Brain microvascular endothelial cell (primary cell): ENCODE data around the gene COG8.

Experiments used
- DNase-seq: peaks from one replicate; pipeline ENCODE4 v3.0.0-alpha.2; 2020
- H3K27ac ChIP-seq: fragments of 250-450 bp; sonication (Bioruptor Pico); 2 replicates; pipeline ENCODE4 v1.5.1; 2020; ENCODE audit warnings: mild to moderate bottlenecking, moderate library complexity
- H3K27me3 ChIP-seq: fragments of 250-450 bp; sonication (Bioruptor Pico); replicated peaks from 2 replicates; pipeline ENCODE4 v1.5.1; 2020; ENCODE audit warnings: mild to moderate bottlenecking
- H3K36me3 ChIP-seq: fragments of 250-450 bp; sonication (Bioruptor Pico); replicated peaks from 2 replicates; pipeline ENCODE4 v1.5.1; 2020; ENCODE audit warnings: mild to moderate bottlenecking
- H3K4me3 ChIP-seq: 2 replicates; pipeline ENCODE4 v1.5.1; 2011; ENCODE audit warnings: low read depth, mild to moderate bottlenecking, control low read depth, low read length, moderate library complexity
- in situ Hi-C: cut with HindIII; loops from 2 replicates; pipeline ENCODE4 v1.10.0; 2017; ENCODE audit warnings: low sequenced_read_pairs, low pct_ligation_motif_present
- TF ChIP-seq, protein P1 (sequence below): IDR thresholded peaks from 2 replicates; pipeline ENCODE4 v1.5.1; 2011; ENCODE audit warnings: low read depth, mild to moderate bottlenecking, moderate library complexity, low read length, control low read depth, inconsistent platforms; ENCODE audit errors: missing control alignments

COG8 gene

DNA sequence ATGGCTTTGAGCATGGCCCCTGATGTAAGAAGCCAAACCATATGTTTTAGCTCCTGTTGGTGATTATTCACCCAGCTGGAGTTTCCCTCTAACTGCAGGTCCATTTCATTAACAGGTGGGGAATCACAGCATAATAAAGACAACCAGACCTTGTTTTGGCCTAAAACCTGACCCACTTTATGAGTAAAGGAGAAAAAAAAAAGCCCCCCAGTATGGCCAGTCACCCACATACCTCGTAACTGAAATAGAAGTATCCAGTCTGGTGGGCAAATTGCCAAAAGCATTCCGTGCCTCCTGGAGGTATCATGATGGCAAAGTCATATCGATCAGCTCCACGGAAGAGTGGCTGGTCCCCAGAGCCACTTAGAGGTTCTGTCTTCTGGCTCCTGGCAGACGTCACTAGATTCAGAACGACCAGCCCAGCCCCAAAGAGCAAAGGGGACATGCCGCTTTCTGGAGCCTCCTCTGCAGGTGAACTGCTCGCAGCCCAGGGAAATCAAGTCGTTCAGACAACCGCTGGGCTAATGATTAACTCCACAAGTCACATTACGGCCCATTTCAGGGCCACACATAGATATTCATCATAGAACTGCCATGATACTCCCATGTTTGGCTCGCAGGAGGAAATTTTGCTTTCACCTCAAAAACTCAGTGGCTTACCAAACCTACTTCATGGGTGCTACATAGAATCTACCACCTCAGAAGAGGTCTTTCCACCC is 12.1 kb upstream of the COG8 start, which contains the start of gene TMED6:
Gene TMED6, minus strand, starts transcription at position 478 of the 719 bp plus-strand sequence. Its CDS starts 33 bp downstream, at position 445.
- in situ Hi-C loops, result no loop called here
- DNase-seq, result no peak
- TF ChIP-seq, protein P1, sequence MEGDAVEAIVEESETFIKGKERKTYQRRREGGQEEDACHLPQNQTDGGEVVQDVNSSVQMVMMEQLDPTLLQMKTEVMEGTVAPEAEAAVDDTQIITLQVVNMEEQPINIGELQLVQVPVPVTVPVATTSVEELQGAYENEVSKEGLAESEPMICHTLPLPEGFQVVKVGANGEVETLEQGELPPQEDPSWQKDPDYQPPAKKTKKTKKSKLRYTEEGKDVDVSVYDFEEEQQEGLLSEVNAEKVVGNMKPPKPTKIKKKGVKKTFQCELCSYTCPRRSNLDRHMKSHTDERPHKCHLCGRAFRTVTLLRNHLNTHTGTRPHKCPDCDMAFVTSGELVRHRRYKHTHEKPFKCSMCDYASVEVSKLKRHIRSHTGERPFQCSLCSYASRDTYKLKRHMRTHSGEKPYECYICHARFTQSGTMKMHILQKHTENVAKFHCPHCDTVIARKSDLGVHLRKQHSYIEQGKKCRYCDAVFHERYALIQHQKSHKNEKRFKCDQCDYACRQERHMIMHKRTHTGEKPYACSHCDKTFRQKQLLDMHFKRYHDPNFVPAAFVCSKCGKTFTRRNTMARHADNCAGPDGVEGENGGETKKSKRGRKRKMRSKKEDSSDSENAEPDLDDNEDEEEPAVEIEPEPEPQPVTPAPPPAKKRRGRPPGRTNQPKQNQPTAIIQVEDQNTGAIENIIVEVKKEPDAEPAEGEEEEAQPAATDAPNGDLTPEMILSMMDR, result no peak
- Histone ChIP-seq H3K4me3 (no peak within 1 kb of the TSS), H3K27ac (no peak within 1 kb of the TSS), H3K36me3 (peaks cover 6% of the 10 kb centered on the region), H3K27me3 (no peaks in the 10 kb centered on the region)

- Histone ChIP-seq H3K36me3 (no peaks in the 10 kb centered on the region), H3K4me3 (no peak overlapping the region)
Measured at GRCh38 chr16:69350536-69351133, 11.3 kb upstream of the COG8 start.

DNA sequence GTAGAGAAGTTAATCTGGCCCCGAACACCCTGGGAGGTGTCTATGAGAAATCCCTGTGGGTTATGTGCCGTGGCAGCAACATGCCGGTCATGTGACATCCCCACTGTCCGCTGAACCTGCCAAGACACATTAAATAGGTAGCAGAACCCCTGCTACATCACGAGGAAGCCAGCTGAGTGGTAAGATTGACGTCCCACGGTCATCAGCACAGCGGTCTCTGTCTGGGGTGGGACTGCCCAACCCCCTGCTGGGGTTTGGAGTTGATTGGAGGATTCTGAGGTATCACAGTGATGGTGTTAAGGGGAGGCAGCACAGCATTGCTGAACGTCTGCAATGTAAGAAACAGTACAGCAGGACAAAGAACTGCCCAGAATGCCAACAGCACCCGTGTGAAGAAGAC is 10.2 kb upstream of the COG8 start:
- TF ChIP-seq, protein P1, result no peak
- Histone ChIP-seq H3K27me3 (no peaks in the 10 kb centered on the region), H3K36me3 (no peaks in the 10 kb centered on the region), H3K4me3 (no peak overlapping the region), H3K27ac (no peak overlapping the region)
- in situ Hi-C loops, result no loop called here
- no peak for DNase-seq

More at GRCh38 chr16:69350536-69351133, 11.3 kb upstream of the COG8 start:
- TF ChIP-seq, protein P1, result no peak
- no peak for DNase-seq
- H3K27ac ChIP-seq, result no peak overlapping the region
- no peaks in the 10 kb centered on the region for H3K27me3 ChIP-seq
- in situ Hi-C loops, result no loop called here

DNA sequence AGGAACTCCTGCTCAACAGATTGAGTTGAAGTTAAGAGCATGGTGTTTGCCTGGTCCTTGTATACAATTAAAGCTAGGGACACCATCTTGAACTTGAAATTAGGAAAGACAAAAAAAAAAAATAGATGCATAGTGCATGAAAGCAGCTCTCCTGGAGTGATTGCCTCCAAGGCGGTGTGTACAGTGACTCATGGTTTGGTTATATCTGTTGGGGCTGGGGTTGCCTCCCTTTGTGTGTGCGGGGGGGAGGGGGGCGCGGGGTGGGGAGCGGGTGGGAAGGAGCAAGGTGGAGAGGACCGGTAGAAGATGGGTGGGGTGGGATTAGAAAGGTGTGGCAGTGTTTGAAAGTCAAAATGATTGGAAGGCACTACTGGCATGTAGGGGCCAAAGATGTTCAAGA is 8.9 kb upstream of the COG8 start:
- DNase-seq, result no peak
- no peak overlapping the region for H3K4me3 ChIP-seq
- no peaks in the 10 kb centered on the region for H3K27me3 ChIP-seq
- in situ Hi-C loops, result no loop called here
- TF ChIP-seq, protein P1, result no peak
- H3K27ac ChIP-seq, result no peak overlapping the region
- peaks cover 3% of the 10 kb centered on the region for H3K36me3 ChIP-seq

GRCh38 chr16:69346683-69347082 is 7.3 kb upstream of the COG8 start:
- Histone ChIP-seq H3K36me3 (peaks cover 10% of the 10 kb centered on the region), H3K27me3 (no peaks in the 10 kb centered on the region), H3K4me3 (no peak overlapping the region), H3K27ac (no peak overlapping the region)
- DNase-seq, result no peak
- TF ChIP-seq, protein P1, result no peak
- in situ Hi-C loops, result no loop called here
